ENCODE results near the gene LGALS8.

The LGALS8 gene

DNA sequence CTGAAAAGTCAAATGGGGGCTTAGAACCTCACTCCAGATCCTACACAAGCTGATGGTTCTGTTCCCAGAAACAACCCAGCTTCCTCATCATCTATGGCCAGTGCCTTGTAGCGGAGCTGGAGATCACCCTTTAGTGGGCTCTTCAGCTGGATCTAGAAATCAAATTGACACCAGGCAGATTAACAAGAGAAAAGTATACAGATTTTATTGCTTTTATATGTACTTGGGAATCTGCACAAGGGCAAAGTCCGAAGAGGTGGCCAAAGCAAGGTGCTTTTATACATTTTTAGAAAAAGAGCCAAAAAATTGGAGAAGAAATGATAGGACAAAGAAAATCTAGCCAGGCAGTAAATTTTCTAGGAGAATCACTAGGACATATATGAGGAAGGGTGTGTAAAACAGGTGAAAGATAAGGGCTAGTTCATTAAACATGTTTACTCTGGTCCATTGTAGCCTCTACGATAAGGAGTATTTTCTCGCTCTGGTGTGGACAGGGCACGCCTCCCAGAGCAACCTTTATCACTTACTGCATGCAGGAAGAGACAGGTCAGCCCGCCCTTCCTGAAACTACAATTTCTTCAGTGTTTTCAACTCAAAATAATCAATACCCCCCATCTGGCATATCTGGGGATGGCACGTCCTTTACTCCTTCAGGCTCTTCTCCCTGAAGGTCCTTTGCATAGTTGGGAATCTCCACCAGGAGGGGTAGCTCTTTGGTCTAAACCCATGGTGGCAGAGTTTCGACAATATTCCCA, 14.0 kb upstream of the LGALS8 start:
- no peak for DNase-seq

GRCh38 chr1:236511735-236512418, 11.9 kb upstream of the LGALS8 start:
- DNase-seq, result no peak

GRCh38 chr1:236514703-236515442, 8.9 kb upstream of the LGALS8 start:
- DNase-seq, result peak; percentile 94

GRCh38 chr1:236515443-236515958, 8.3 kb upstream of the LGALS8 start:
- DNase-seq, result peak; percentile 94

DNA sequence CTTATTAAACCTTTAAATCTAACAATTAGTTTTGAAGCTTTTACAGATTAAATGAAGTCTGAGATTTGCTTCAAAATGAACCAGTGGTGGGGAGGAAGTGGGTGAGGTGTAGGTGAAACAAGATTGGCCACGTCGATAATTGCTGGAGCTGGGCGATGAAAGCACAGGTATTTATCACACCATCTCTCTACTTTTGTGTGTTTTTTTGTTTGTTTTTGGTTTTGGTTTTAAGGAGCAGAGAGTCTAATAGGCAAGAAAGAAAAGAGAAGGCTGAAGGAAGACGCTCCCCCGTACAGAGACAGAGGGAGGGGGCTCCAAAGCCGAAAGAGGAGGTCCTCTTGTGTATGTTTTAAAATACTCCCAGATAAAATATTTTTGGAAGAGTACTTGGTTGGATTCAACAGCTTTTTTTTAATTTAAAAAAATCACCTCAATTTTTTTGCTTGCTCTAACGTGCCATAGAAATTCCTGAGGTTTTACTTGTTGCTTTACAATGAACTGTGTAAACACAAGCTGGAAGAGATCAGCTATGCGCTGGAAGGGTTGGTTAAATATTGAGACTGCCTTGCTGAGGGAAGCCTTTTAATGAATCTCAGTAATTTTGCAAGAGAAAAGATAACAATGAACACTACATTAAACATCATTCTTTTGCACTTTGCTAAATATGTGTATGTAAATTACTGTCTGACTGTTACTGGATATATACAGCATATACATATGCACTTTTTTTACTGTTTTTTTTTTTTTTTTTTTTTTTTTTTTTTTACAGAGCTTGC, 6.7 kb upstream of the LGALS8 start:
- peak; percentile 25 for DNase-seq

DNA sequence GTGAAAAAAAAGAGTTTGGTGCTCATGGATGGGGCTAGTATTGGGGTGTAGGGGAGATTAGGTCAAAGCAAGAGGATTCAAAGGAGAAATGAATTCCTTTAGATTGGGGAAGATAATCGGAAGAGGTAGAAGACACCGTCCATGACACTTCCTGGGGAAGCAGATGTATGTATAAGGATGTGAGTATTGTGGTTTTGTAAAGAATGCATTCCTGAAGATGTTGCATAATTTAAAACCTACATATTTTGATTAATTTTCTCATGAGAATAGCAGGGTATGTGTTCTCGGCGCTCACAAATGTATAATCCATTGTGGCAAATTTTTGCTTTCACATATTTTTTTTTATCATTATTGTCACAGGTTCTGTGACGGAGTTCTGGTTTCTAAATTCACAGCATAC, 5.5 kb upstream of the LGALS8 start:
- no peak for DNase-seq

DNA sequence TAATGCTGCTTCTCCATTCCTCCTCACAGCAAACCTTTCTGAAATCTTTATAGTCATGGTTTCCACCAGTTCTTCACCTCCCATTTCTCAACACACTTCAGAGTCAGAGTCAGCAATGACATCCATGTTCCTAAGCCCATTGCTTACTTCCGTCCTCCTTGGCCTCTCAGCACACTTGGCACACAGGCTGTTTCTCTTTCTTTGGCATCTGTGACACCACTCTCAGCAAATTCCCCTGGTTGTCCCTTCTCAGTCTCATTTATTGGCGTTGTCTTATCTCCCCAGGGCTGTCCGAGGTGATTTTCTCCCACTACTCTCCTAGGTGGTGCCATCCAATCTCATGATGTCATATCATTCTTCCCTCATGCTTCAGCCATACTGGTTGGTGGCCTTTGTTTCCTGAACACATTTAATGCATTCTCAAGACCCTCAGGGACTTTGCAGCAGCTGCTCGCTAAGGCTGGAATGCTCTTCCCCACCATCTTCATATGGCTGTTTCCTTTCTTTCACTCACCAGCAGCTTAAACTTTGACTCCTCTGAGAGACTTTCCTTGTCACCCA, 3.3 kb upstream of the LGALS8 start:
- no peak for DNase-seq

GRCh38 chr1:236522937-236523703, 662 bp upstream of the LGALS8 start:
- DNase-seq, result peak; percentile 38

DNA sequence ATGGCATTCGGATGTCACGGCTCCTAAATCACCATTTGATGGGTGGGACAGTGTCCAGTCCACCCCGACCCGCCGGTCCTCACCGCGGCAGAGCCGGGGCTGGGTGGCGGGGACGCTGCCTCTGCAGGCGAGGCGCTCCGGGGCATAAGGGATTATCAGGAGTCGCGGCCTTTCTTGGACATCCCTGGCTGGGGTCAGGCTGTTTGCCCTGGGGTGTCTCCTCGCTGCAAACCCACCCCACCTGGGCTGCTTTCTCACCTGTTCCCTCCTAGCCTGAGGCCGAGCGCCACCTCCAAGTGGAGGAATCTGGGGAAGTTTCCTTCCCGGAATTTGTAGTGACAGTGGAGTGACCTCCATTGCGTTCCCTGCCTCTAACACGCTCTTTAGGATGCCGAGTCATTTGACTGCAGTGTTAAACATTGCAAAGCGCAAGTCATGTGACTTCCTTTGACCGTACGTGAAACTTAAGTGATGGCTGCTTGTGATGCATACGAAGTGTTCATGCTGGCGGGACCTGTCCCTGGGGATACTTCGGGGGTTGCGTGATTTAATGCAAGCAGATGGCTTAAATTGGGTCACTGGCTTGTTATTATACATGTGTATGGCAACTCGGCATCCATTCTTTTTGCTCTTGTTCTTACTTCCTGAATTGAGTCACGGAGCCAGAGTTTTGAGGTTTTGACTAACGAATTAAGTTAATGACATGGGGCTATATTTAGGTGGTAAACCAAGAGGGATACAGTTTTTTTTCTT, 536 bp downstream of the LGALS8 start:
- peak; percentile 42 for DNase-seq

DNA sequence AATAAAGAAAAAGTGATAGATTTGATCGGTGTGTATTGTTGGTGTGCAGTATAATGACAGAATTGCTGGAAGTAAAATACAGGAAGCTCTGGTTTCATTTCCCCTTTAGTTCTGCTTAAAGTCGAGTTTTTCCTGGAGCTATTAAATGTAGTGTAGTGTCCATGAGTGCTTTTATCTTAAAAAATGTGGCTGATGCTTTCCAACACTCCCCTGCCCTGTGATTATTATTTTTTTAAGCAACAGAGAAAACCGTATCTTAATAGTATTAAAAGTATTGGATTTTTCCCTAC, 1.1 kb downstream of the LGALS8 start:
- no peak for DNase-seq

DNA sequence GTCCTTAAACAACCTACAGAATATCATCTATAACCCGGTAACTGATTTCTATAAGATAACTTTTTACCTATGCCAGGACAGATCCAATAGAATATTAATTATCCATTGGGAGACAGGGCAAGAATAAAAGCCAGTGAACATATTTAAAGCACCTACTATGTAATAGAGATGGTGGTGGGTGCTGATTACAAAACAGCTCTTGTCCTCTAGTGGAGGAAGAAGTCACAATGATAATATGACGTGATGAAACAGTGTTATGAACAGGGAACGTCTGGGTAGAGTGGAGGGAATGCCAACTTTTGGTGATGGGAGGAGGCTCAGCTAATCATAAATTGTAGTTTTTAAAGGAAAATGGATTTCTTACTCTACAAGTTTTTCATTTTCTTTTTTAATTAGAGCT, 2.3 kb downstream of the LGALS8 start:
- DNase-seq, result no peak

GRCh38 chr1:236530286-236530685, 6.5 kb downstream of the LGALS8 start:
- DNase-seq, result no peak

DNA sequence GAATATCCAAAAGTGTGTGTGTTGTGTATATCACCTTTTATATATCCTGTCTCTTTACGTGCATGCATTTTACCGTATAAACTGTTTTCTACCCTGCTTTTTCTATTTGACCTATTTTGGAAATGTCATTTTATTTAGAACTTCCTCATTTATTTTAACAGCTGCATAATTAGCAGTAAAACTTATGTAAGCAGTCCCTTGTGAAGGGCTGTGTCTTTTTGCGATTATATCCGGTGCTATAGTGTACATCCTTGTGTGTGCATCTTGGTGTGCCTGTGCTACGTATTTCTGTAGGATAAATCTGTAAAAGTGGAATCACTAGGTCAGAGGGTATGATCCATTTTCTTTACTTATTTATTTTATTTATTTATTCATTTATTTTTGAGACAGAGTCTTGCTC, 7.2 kb downstream of the LGALS8 start:
- DNase-seq, result no peak

DNA sequence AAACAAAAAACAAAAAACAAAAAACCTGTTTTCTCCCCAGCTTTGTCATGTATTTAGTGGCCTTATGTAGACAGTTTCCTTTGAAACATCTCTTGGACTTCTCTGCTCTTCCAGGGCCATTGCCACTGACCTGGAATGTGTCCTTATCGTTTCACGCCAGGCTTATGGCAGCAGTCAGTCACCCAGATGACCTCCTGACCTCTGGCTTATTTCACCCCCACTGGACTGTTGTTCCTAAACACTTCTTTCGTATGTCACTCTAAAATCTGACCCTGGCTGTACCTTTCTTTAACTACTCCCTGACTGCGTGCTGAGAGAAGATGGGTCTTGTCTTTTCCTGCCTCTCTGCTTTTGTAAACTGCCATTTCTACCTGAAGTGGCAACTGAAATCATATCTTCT, 9.1 kb downstream of the LGALS8 start:
- no peak for DNase-seq

GRCh38 chr1:236534151-236534651, 10.4 kb downstream of the LGALS8 start:
- DNase-seq, result no peak

DNA sequence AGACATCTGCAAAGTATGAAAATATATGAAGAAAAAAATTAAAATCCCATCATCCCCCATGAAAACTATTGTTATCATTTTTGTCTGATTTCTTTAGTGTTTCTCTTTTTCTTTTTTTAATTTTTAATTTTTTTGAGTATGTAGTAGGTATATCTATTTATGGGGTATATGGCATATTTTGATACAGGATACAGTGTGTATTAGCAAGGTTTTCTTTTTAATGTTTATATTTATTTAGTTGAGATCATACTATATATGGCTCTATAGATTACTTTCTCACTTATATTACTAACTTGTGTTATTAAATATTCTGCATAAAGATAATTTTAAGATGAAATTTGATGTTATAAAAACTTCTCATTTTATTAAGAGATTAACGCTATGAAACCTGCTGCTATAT, 11.4 kb downstream of the LGALS8 start:
- no peak for DNase-seq

DNA sequence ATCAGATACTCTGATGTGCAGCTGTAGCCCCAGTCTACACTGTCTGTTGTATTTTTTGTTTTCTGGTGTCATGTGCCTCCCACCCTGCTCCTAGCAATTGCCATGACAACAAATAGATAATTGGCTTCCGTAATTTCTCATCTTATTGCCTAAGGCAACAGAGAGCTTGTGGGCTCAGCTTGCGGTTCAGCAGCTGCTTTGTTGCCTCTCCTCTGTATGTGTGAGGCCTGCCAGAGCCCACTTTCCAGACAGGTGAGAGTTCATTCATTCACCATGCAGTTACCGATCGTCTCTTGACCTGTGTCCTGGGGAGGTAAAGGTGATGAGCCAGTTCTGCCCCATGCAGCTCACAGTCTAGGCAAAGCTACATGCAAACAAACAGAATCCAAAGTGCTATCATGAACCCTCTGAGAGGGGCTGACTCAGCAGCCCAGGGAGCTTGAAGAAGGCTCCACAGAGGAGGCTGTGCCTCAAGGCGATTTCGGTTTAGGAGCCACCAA, 11.9 kb downstream of the LGALS8 start:
- no peak for DNase-seq

GRCh38 chr1:236536540-236536939, 12.8 kb downstream of the LGALS8 start:
- no peak for DNase-seq

- no peak for DNase-seq
Measured at GRCh38 chr1:236540813-236541465, 17.2 kb downstream of the LGALS8 start.

- no peak for DNase-seq
Measured at GRCh38 chr1:236541710-236542109, 17.9 kb downstream of the LGALS8 start.

Measured in SHP77 treated with DMSO at 0.1 percent for 48 hours (cell line).